HG02678 (cell line): Measurements from ENCODE around the gene GGA1.
A peak's percentile ranks its signal among the peaks of the same experiment; 100 is the strongest.

ENCODE experiments used
- ATAC-seq: cut with Tn5 transposase; IDR thresholded peaks from one replicate; pipeline ENCODE4 v1.9.1; 2021; ENCODE audit warnings: mild to moderate bottlenecking, moderate library complexity; ENCODE audit not compliant: unreplicated experiment

Gene GGA1

GRCh38 chr22:37608477-37609239 lies at the start of gene GGA1:
TSS of gene GGA1 (plus strand) at chr22:37608834. CDS start at chr22:37608861, 27 bp downstream.
- ATAC-seq: peak; percentile 82

GRCh38 chr22:37559521-37559900 lies 49.1 kb upstream of the GGA1 start:
- no peak for ATAC-seq

GRCh38 chr22:37559901-37560607 lies 48.6 kb upstream of the GGA1 start, which contains the start of gene CDC42EP1:
TSS of gene CDC42EP1 (plus strand) at chr22:37560480. CDS start at chr22:37566350, 5,870 bp downstream.
- no peak for ATAC-seq

- ATAC-seq: no peak
Observed at GRCh38 chr22:37560608-37561211, 47.9 kb upstream of the GGA1 start.

- no peak for ATAC-seq
Observed at GRCh38 chr22:37561212-37562048, 47.2 kb upstream of the GGA1 start.

DNA sequence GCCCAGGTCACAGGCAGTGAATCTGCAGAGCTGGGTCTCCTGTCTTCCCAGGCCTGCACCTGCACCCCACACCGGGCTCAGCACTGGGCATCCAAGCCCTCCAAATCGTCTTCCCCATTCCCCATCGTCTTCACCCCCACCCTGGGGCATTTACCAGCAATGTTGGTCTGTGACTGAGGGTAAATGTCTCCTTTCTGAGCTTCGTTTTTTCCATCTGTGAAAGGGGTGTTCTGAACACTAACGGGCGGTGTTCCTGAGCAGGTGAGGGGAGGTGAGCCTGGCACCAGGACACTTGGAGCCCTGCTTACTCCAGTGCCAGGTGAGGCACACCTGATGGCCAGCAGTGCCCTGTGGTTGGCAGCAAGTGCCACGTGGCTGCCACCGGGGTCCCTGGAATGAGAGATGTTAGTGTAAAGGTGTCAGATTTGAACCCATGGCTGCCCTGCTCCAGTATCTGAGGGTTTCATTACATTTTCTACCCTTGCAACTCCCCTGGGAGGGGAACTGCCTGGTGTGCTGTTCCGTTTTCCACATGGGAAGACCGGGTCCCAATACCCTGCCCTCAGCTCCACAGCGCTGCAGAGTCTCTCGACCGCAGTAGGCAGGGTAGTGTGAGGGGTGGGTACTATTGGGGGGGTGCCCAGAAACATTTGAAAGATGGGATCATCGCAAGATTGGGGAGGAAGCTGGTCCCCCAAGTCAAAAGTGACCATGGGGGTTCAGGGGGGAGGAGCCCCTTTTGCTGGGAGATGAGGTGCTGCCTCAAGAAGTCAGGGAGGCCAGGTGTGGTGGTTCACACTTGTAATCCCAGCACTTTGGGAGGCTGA lies 46.4 kb upstream of the GGA1 start:
- no peak for ATAC-seq

- no peak for ATAC-seq
Observed at GRCh38 chr22:37563153-37564081, 45.2 kb upstream of the GGA1 start.

DNA sequence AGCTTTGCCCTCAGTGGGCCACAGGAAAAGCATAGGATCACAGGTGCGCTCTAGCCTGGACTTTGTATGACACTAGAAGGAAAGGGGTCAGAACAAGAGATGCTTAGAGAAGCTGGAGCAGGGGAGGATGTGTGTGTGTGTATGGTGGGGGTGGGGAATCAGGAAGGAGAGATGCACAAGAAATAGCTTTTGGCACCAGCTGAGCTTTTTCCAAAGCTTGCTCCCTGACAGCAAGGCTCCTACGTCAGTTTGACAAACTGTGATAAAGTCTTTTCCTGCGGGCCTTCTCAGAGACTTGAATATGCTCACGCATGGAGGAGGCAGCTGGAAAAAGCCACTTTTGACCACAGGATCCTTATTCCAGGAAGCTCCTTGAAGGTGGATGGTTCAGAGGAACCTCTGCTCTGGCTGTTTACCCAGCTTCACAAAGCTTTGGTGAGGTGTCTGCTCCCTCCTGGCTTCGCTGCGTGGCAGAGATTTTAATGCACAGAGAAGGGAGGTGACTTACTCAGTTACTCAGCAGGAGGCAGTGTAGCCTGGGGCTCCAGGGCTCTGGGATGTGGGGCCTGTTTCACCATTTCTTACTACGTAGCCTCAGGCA lies 44.4 kb upstream of the GGA1 start:
- no peak for ATAC-seq

DNA sequence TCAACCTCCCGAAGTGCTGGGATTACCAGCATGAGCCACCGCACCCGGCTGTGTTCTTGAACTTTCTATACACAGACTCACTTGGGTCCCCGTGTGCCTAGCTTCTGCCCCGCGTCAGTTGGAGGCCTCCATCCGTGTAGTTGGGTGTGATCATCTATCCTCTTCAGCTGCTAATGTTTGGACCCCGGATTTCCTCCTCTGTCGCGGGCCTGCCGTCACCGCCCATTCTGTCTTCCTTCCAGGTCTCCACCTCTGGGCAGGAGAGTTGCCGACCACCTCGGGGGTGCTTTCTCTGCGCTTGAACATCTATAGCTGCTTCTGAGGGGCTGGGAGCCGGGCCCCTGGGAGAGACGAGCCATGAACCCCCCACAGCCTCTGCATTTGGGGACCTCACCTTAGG lies 42.8 kb upstream of the GGA1 start:
- no peak for ATAC-seq

DNA sequence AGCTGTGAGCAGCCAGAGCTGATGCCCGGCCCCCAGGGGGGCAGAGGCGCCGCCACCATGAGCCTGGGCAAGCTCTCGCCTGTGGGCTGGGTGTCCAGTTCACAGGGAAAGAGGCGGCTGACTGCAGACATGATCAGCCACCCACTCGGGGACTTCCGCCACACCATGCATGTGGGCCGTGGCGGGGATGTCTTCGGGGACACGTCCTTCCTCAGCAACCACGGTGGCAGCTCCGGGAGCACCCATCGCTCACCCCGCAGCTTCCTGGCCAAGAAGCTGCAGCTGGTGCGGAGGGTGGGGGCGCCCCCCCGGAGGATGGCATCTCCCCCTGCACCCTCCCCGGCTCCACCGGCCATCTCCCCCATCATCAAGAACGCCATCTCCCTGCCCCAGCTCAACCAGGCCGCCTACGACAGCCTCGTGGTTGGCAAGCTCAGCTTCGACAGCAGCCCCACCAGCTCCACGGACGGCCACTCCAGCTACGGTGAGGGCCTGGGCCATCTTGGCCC lies 42.3 kb upstream of the GGA1 start:
- no peak for ATAC-seq

DNA sequence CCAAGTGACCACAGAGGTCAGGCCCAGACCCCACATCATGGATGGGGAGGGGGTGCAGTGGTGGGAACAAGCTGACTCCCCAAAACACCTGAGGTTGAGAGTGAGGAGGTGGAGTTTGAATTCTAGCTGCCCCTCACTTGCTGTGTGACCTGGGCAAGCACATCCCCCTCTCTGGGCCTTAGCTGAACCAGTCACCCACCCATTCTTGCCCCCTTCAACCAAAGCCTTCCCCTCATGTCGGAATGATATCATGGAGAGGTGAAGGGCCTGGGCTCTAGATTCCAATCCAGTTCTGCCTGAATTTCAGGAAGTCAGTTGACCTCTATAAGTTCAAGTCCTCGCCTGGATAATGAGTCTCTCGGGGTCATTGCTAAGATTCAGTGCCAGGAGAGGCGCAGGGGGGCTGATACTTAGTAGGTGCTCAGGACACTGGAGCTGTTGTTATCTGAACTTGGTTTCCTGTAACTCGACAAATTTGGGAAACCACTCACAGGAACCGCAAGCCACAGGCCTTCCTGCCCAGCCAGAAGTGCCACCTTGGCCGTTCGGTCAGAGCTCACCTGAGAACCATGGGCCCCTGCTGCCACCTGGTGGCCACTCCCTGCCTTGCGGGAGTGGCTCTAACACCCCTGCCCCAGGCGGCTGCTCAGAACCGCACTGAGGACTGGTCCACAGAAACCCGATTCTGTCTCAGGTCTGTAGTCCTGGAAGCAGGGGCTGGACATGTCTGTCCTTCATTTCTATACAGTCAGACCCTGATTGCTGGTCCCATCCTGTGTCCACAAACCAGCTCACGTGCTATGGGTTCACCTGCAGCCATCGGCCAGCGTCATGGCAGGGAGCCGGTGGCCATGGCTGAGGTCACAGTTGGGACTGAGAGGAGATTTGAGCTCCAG lies 41.5 kb upstream of the GGA1 start:
- no peak for ATAC-seq

DNA sequence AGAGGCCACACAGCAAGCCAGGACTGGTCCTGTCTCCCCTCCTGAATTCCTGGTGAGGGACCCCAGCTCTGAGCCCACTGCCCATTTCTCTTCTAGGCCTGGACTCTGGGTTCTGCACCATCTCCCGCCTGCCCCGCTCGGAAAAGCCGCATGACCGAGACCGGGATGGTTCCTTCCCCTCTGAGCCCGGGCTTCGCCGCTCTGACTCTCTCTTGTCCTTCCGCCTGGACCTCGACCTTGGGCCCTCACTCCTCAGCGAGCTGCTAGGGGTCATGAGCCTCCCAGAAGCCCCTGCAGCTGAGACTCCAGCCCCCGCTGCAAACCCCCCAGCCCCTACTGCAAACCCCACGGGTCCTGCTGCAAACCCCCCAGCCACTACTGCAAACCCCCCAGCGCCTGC lies 40.6 kb upstream of the GGA1 start:
- ATAC-seq: no peak

- no peak for ATAC-seq
Observed at GRCh38 chr22:37568448-37569008, 40.1 kb upstream of the GGA1 start.

GRCh38 chr22:37569009-37569920 lies 39.4 kb upstream of the GGA1 start:
- ATAC-seq: no peak

GRCh38 chr22:37569921-37570660 lies 38.5 kb upstream of the GGA1 start:
- ATAC-seq: no peak

DNA sequence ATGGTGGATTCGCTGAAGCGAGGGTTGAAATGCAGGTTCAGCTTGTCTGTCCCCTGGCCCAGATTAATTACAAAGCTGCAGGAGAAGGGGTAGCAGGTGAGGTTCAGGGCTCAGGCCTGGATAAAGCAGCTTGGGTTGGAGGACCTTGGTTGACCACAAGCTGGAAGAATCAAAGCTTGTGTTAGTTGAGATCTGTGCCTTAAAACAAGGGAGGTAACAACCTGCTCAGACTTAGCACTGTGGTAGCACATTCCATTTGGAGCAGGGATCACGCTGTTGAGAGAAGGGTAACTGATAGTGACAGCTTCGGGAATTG lies 38.0 kb upstream of the GGA1 start:
- no peak for ATAC-seq
